ENCODE measurements around the gene MGMT.

Gene MGMT

DNA sequence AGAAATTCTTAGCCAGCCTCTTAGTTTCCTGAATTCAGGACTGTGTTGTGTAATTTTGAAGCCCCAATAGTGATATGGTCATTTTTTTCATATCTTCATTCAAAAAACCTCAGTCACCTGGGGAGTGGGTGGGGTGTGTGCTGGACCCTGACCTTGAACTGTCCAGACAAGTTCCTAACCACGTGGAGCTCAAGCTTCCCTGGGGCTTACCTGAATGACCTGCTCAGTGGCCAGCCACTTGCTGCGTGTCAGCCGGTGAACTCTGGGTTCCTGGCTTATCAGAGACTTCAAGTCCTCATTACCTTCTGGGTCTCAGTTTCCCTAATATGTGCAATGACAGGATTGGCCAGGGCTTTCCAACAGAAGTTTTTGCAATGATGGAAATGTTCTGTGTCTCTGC is 27.1 kb downstream of the MGMT start:
- FAIRE-seq (no peak), DNase-seq (ENCODE audit: low spot score) (no peak)

DNA sequence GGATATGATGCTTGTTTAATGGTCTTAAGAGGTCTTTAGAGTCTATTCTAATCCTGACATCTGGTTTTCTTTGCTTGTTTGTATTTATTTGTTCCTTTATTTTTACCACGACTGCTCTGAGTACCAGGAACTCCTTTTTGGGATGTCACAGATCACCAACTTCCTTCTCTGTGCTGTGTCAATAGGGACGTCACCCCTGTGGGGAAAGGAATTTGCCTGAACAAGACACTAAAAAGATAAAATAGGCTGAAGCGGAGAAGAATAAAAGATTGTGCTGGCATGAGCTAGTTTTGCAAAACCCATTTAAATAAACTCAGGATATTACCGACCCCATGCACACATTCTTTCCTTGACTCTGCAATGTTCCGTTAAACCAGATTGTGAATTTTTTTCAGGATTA is 27.7 kb downstream of the MGMT start:
- FAIRE-seq (no peak), DNase-seq (ENCODE audit: low spot score) (no peak)

- DNase-seq (ENCODE audit: low spot score), result no peak
- no peak for FAIRE-seq
Observed at GRCh38 chr10:129495256-129495655, 28.2 kb downstream of the MGMT start.

DNA sequence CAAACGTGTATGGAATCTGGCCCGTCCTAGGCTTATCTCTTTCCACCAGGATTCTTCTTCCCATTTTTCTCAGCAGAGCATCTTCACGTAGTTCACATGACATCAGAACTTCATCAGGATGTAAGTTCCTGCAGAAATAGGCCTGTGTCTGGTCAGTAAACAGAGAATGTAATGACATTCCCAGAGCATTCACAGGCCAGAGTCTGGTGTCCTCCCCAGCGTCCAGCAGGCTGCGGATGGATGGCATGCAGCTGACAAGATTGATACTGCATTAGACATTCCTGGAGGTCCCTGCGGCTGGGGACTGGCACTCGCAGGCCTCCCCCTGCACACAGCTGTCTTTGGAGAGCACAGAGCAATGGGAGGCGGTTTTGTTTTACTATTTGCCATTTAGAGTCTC is 28.7 kb downstream of the MGMT start:
- no peak for FAIRE-seq

DNA sequence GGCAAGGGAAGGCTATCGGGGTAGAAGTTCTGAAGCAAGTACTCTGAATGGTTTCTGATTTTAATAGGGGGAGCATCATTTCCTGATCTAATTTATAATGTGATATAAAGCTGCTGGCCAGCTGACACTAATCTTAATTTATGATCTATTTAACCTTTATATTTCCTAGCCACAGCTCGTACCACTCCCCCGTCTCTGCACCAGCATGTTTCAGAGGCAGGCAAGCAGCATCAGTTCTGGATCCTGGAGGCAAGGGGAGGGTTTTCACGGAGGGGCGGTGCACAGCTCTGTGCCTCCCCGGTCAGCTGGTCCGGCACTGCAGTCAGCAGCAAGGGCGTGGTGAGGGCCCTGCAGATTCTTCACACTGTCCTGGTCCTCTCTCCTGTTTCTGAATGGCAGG is 30.0 kb downstream of the MGMT start:
- FAIRE-seq, result no peak
- no peak for DNase-seq (ENCODE audit: low spot score)

More for the DNA sequence above, 28.7 kb downstream of the MGMT start:
- DNase-seq (ENCODE audit: low spot score), result no peak

GRCh38 chr10:129498680-129499079 is 31.6 kb downstream of the MGMT start:
- DNase-seq (ENCODE audit: low spot score) (no peak), FAIRE-seq (no peak)

DNA sequence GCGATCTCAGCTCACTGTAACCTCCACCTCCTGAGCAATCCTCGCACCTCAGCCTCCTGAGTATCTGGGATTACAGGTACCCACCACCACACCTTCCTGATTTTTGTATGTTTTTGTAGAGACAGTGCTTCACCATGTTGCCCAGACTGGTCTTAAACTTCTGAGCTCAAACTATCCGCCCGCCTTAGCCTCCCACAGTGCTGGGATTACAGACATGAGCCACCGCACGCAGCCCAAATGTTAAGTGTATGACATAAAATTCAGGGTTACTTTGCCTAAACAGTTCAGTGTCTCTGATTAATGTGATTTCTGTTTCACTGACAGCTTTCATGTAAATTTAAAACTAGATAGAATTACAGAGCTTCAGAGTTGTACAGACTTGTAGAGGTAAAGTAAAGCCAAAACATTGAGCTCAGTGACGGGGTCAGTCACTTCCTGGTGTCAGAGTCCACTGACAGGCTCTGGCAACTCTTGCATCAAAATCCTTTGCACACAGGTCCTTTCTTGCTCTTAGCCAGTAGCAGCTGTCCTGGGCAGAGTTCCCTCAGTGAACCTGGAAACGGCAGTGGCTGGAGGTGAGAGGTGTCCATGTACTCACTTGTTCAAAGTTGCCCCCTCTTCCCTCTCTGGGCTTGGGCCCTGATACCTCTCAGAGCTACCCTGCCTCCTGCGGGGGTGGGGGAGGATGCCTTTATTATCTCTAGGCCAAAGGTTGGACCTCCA is 33.7 kb downstream of the MGMT start:
- no peak for DNase-seq (ENCODE audit: low spot score)
- no peak for FAIRE-seq

- no peak for FAIRE-seq
- no peak for DNase-seq (ENCODE audit: low spot score)
Observed at GRCh38 chr10:129501652-129502436, 34.8 kb downstream of the MGMT start.

- FAIRE-seq (no peak), DNase-seq (ENCODE audit: low spot score) (no peak)
Observed at GRCh38 chr10:129502448-129502847, 35.4 kb downstream of the MGMT start.

GRCh38 chr10:129505500-129506075 is 38.5 kb downstream of the MGMT start:
- FAIRE-seq (no peak), DNase-seq (ENCODE audit: low spot score) (no peak)

DNA sequence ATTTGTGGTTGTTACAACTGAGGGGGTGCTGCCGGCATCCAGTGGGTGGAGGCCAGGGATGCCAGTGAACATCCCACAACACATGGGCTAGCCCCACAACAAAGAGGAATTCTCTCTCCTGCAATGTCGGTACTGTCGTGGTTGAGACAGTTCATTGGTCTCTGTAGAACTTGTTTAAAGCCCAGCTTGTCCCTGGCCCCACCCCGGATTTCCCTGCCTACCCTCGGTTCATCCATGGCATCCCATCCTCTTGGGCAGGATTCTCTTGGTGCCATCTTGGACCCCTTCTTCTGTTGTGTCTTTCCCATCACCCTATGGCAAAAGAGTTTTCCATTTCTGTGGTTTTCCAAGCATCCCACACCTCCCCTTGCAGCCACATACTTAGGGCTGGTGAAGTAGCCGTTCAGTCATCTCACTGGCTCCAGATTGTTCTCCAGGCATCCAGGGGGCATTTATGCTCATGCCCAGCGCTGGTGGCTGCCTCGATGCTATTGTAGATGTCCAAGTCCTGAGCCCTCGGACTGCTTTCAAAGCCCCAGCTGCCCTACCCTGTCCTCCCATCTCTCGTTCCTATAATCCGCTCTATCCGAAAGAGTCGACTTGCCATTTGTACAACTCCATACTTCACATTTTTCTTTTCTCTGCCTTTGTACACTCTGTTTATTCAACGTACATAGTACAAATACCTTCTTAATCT is 39.2 kb downstream of the MGMT start:
- FAIRE-seq, result no peak
- no peak for DNase-seq (ENCODE audit: low spot score)

DNA sequence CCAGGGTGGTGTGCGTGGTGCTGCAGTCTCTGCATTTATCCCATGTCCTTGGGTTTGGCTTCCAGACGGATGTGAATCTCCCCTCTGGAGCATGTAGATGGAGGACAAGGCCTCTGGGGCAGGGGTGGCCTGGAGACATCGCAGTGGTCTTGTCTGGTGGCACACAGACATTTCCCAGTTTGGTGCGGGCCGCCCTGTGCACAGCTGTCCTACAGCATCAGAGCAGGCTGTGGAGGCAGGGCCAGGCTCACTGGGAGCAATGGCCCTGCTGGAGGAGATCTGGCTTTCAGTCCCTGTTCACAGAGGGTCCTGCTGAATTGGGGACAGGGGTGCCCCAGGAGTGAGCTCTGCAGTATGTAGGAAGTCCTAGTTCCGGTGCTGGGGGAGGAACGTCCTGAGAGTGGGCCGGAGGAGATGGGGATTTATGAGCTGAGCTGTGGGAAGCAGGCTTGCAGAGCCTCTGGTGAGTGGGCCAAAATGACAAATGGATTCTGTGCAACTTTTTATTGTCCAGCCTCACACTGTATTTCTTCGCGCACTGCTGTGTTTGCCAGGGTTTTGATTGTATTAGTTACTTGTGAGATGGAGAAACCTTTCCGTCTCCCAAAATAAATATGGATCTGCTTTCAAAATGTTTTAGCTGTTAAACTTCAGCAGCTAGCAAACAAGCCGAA is 40.3 kb downstream of the MGMT start:
- DNase-seq (ENCODE audit: low spot score) (no peak), FAIRE-seq (no peak)

DNA sequence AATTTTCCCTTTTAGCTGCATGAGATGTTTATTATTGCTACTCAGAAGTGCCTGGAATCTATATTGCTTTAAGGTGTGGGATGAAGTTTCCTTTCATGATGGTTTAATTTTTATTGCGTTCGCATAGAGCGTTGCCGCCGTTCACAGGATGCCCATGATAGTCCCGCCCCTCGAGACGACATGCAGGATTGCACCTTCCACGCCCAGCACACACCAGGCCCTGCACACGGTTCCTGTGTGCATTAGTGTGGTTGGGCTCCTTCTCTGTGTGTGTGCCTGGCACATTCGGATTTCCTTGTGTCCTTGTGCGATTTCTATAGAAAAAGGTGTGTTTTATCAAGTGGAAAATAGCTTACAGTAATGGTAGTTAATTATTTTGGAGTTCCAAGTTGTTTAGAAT is 42.1 kb downstream of the MGMT start:
- DNase-seq (ENCODE audit: low spot score), result no peak
- FAIRE-seq, result no peak

- no peak for DNase-seq (ENCODE audit: low spot score)
- no peak for FAIRE-seq
Observed at GRCh38 chr10:129509835-129510234, 42.8 kb downstream of the MGMT start.

DNA sequence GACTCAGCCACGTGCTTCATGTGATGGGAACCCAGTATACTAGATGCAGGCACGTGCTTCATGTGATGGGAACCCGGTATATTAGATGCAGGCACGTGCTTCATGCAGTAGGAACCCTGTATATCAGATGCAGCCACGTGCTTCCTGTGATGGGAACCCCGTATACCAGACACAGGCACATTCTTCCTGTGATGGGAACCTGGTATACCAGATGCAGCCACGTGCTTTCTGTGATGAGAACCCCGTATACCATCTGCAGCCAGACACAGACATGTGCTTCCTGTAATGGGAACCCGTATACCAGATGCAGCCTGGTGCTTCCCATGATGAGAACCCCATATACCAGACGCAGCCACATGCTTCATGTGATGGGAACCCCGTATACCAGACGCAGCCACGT is 44.0 kb downstream of the MGMT start:
- FAIRE-seq (no peak), DNase-seq (ENCODE audit: low spot score) (no peak)

DNA sequence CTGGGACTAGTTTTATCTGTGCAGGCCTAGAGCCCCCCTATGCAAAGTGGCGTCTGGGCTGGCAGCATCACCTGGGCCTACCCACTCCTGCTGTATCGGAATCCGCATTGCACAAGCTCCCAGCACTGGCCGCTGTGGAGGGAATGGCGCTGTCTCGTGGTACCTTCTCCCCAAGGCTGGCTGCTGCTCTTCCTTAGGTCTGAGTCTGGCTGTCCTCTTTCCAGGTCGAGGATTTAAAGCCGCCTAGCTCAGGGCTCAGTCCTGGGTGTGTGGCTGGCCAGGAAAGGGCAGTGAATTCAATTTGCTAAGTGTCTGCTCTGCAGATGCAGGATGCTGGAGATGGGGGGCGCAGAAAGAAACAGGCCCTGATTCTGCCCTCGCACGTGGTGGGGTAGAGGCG is 44.7 kb downstream of the MGMT start:
- FAIRE-seq, result no peak
- DNase-seq (ENCODE audit: low spot score), result no peak

DNA sequence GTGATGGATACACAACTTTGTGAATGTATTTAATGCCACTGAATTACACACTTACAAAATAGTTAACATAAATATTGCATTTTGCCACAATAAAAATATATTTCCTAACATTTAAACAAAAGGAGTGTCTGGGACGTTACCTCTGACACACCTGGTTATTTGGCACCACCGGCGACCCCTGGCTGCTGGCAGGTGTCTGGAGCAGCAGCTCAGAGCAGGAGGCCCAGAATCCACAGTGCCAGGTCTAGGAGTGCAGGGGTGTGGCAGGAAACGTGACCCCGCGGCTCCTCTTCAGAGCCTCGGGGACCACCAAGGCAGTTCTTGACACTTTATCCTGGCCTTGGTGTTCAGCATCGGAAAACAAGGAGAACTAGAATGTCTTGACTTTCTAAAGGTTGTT is 46.3 kb downstream of the MGMT start:
- FAIRE-seq (no peak), DNase-seq (ENCODE audit: low spot score) (no peak)

GRCh38 chr10:129514568-129515451 is 47.8 kb downstream of the MGMT start:
- FAIRE-seq, result no peak
- DNase-seq (ENCODE audit: low spot score), result no peak

GRCh38 chr10:129516846-129517679 is 50.0 kb downstream of the MGMT start:
- no peak for FAIRE-seq
- no peak for DNase-seq (ENCODE audit: low spot score)

- no peak for DNase-seq (ENCODE audit: low spot score)
- FAIRE-seq, result no peak
Observed at GRCh38 chr10:129517680-129518057, 50.6 kb downstream of the MGMT start.
